ENCODE measurements around the gene PPM1H. TPM values are rescaled to one million over a fixed set of nuclear protein-coding genes. Genes with fewer than 3 reads are reported as not detected.

Gene PPM1H
- total RNA-seq, 1 donor from 2014 or later = 6.3 TPM

- H3K27ac Mint-ChIP-seq (ENCODE audit: unreplicated experiment) = peak overlapping the region; percentile 68
- H3K27me3 Mint-ChIP-seq (ENCODE audit: unreplicated experiment) = peaks cover 15% of the 10 kb centered on the region
- H3K9me3 Mint-ChIP-seq (ENCODE audit: unreplicated experiment) = peaks cover 15% of the 10 kb centered on the region
- TF ChIP-seq, protein P1, sequence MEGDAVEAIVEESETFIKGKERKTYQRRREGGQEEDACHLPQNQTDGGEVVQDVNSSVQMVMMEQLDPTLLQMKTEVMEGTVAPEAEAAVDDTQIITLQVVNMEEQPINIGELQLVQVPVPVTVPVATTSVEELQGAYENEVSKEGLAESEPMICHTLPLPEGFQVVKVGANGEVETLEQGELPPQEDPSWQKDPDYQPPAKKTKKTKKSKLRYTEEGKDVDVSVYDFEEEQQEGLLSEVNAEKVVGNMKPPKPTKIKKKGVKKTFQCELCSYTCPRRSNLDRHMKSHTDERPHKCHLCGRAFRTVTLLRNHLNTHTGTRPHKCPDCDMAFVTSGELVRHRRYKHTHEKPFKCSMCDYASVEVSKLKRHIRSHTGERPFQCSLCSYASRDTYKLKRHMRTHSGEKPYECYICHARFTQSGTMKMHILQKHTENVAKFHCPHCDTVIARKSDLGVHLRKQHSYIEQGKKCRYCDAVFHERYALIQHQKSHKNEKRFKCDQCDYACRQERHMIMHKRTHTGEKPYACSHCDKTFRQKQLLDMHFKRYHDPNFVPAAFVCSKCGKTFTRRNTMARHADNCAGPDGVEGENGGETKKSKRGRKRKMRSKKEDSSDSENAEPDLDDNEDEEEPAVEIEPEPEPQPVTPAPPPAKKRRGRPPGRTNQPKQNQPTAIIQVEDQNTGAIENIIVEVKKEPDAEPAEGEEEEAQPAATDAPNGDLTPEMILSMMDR (IDR thresholded peaks at IDR 0.05; ENCODE audit: partially characterized antibody, unreplicated experiment) = no peak
- H3K4me3 Mint-ChIP-seq (ENCODE audit: unreplicated experiment) = no peak overlapping the region
- no peak for DNase-seq
- no peaks in the 10 kb centered on the region for H3K36me3 Mint-ChIP-seq (ENCODE audit: unreplicated experiment)
- H3K4me1 Mint-ChIP-seq (ENCODE audit: low read depth, unreplicated experiment) = peaks cover 45% of the 10 kb centered on the region
Measured at GRCh38 chr12:62784576-62784975, 150.4 kb downstream of the PPM1H start.

- no peak for DNase-seq
- TF ChIP-seq, protein P1 (IDR thresholded peaks at IDR 0.05; ENCODE audit: partially characterized antibody, unreplicated experiment) = no peak
- H3K27me3 Mint-ChIP-seq (ENCODE audit: unreplicated experiment) = peaks cover 15% of the 10 kb centered on the region
- H3K36me3 Mint-ChIP-seq (ENCODE audit: unreplicated experiment) = no peaks in the 10 kb centered on the region
- H3K4me3 Mint-ChIP-seq (ENCODE audit: unreplicated experiment) = peak overlapping the region; percentile 47
- peaks cover 15% of the 10 kb centered on the region for H3K9me3 Mint-ChIP-seq (ENCODE audit: unreplicated experiment)
- H3K27ac Mint-ChIP-seq (ENCODE audit: unreplicated experiment) = peak overlapping the region; percentile 68
- peaks cover 45% of the 10 kb centered on the region for H3K4me1 Mint-ChIP-seq (ENCODE audit: low read depth, unreplicated experiment)
Measured at GRCh38 chr12:62783881-62784280, 151.1 kb downstream of the PPM1H start.

GRCh38 chr12:62781136-62781880 lies 153.6 kb downstream of the PPM1H start:
- H3K36me3 Mint-ChIP-seq (ENCODE audit: unreplicated experiment) = no peaks in the 10 kb centered on the region
- no peak overlapping the region for H3K4me3 Mint-ChIP-seq (ENCODE audit: unreplicated experiment)
- H3K9me3 Mint-ChIP-seq (ENCODE audit: unreplicated experiment) = peaks cover 10% of the 10 kb centered on the region
- H3K27ac Mint-ChIP-seq (ENCODE audit: unreplicated experiment) = no peak overlapping the region
- H3K27me3 Mint-ChIP-seq (ENCODE audit: unreplicated experiment) = peaks cover 14% of the 10 kb centered on the region
- no peak for DNase-seq
- TF ChIP-seq, protein P1 (IDR thresholded peaks at IDR 0.05; ENCODE audit: partially characterized antibody, unreplicated experiment) = no peak
- peaks cover 27% of the 10 kb centered on the region for H3K4me1 Mint-ChIP-seq (ENCODE audit: low read depth, unreplicated experiment)

DNA sequence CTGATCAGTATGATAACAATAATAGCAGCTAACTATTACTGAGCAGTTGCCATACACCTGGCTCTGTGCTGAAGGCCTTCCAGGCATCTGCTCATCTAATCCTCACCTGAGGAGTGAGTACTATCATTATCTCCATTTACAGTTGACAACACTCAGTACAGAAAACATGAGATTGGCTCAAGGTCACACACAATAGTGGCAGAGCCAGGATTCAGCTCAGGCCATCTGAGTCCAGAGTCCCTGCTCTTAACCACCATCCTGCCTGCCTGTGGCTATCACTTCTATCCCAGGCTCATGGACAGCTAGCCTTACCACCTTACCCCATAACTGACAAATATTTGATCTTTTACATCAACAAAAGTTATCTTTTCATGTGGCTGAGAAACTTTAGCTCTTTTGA lies 155.5 kb downstream of the PPM1H start:
- no peak overlapping the region for H3K27ac Mint-ChIP-seq (ENCODE audit: unreplicated experiment)
- H3K36me3 Mint-ChIP-seq (ENCODE audit: unreplicated experiment) = no peaks in the 10 kb centered on the region
- no peak overlapping the region for H3K4me3 Mint-ChIP-seq (ENCODE audit: unreplicated experiment)
- H3K27me3 Mint-ChIP-seq (ENCODE audit: unreplicated experiment) = peaks cover 8% of the 10 kb centered on the region
- DNase-seq = no peak
- peaks cover 12% of the 10 kb centered on the region for H3K4me1 Mint-ChIP-seq (ENCODE audit: low read depth, unreplicated experiment)
- TF ChIP-seq, protein P1 (IDR thresholded peaks at IDR 0.05; ENCODE audit: partially characterized antibody, unreplicated experiment) = no peak
- no peaks in the 10 kb centered on the region for H3K9me3 Mint-ChIP-seq (ENCODE audit: unreplicated experiment)

- Mint-ChIP-seq H3K4me3 (ENCODE audit: unreplicated experiment) (no peak overlapping the region), H3K36me3 (ENCODE audit: unreplicated experiment) (no peaks in the 10 kb centered on the region), H3K27me3 (ENCODE audit: unreplicated experiment) (peaks cover 8% of the 10 kb centered on the region), H3K9me3 (ENCODE audit: unreplicated experiment) (no peaks in the 10 kb centered on the region), H3K27ac (ENCODE audit: unreplicated experiment) (no peak overlapping the region), H3K4me1 (ENCODE audit: low read depth, unreplicated experiment) (peaks cover 5% of the 10 kb centered on the region)
- no peak for DNase-seq
- TF ChIP-seq, protein P1 (IDR thresholded peaks at IDR 0.05; ENCODE audit: partially characterized antibody, unreplicated experiment) = no peak
Measured at GRCh38 chr12:62778187-62778586, 156.8 kb downstream of the PPM1H start.
